Activated CD8-positive, alpha-beta memory T cell treated with anti-CD3 and anti-CD28 coated beads, Interleukin-2, amount 50 U/mL, for 4 hours (primary cell): ENCODE data around the gene SRSF1.
"Not testable (repeated sequence)": the region's sequence is repeated elsewhere in the genome, so short reads cannot be mapped to it uniquely, and the experiment has no call there.

Experiments used
- DNase-seq: peaks from one replicate; pipeline ENCODE4 v3.0.0-alpha.2; 2020

The SRSF1 gene, protein sequence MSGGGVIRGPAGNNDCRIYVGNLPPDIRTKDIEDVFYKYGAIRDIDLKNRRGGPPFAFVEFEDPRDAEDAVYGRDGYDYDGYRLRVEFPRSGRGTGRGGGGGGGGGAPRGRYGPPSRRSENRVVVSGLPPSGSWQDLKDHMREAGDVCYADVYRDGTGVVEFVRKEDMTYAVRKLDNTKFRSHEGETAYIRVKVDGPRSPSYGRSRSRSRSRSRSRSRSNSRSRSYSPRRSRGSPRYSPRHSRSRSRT

DNA sequence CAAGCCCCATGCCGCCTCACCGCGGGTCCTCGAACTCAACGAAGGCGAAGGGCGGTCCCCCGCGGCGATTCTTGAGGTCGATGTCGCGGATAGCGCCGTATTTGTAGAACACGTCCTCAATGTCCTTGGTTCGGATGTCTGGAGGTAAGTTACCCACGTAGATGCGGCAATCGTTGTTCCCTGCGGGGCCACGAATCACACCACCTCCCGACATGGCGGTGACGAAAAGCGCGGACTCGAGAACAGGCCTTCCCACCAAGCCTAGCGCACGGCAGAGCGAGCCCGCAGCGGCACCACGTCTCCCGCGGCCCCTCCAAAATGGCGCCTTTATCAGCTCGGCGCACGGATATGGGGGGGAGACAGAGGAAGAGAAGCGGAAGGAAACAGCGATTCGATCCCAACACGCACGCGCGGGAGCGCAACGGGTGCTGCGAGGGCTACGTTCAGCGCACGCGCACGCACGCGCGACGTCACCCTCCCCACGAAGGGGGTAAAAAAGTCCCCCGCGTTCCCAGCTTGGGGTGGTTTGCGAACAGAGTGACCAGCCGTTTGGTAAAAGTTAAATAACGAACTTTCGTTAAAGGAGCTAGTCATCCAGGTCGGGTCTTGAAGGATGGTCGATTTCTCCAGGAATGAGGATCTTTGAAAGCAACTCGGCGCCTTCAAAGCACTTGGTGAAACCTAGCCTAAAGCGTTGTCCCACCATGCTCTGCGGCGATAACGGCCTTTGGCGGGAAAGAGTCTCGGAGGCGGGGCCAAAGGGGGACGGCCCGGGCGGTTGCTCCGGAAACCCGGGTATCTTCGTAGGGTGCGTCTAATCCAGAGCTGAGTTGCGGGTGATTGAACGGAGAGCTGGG lies at the start of gene SRSF1:
TSS of gene SRSF1 (minus strand) at position 323 of the 857 bp plus-strand sequence. CDS start at position 214, 109 bp downstream.
- peak; percentile 98 for DNase-seq

DNA sequence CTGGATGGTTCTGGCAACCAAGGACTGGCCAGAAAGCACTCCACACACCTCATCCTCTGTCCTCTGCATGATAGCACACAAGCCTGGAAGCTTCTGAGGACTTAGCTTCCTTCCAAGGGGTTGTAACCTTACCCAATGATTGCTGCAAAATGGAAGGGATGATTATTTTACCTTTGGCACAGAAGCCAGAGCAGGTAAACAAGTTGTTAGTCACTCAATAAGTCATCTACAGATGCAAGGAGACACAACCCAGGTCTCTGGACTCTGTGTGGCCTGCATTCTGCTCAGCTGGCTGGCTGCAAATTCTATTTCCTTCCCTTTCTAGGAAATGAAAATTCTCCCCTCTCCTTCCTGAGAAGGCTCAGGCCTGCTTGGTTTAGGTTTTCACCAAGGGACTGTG lies 49.4 kb upstream of the SRSF1 start:
- no peak for DNase-seq

DNA sequence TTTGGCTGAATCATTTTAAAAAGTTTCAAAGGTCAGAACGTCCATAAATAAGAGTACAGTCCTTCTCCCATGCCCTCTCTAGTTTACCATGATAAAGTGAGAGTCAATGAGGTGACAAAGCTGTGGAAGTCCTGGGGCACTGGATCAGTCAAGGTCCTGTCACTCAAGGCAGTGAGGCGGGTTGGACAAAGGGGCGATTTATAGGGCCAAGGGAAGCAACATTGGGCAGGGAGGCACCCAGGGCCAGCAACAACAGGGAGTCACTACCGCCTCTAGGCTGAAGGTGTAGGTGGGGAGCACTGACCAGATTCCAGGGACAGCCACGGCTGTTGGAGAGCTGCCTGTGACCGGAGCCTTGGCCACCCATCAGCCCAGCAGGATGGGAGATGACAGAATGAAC lies 47.6 kb upstream of the SRSF1 start:
- no peak for DNase-seq

DNA sequence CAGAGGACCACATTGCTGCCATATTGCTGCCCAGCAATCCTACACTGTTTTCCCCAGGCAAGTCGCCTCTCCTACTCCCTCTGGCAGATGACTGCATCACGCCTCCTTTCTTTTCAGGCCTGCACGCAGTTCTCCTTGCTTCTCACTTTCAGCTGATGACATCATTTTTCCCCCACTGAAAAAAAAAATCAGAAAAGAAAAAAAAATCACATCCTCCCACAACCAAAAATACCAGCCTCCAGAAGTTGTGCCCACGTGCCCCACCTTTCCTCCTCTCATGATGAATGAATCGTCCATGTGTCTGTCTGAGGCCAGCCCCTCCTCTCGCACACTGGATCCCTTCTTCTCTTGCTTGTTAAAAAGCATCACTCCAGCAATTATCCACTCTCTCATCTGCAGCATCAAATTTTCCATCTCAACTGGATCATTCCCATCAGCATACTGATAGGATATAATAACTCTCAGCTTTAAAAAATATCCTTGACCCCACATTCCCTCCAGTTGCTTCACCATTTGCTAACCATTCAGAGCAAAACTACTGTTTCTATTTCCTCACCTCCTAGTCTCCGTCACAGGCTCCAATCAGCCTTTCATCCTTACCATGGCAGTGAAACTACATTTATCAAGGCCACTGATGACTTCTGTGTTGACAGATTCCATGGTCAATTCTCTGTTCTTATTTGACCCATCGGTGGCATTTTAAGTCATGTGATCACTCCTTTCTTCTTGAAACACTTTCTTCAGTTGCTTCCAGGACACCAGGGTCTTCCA lies 46.1 kb upstream of the SRSF1 start:
- DNase-seq = no peak

DNA sequence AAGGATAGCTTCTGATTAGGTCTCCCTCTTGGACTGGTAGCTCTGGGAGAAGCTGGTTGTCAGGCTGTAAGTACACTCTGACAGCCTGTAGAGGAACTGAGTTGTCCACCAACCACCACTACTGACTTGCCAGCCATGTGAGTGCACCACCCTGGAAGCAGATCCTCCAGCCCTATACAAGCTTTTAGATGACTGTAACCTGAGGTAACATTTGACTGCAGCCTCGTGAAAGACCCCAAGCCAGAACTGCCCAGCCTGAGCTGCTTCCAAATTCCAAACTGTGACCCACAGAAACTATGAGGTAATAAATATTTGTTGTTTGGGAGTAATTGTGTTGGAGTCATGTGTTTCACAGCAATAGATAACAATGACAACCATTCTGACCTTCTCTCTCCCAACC lies 45.4 kb upstream of the SRSF1 start:
- no peak for DNase-seq

DNA sequence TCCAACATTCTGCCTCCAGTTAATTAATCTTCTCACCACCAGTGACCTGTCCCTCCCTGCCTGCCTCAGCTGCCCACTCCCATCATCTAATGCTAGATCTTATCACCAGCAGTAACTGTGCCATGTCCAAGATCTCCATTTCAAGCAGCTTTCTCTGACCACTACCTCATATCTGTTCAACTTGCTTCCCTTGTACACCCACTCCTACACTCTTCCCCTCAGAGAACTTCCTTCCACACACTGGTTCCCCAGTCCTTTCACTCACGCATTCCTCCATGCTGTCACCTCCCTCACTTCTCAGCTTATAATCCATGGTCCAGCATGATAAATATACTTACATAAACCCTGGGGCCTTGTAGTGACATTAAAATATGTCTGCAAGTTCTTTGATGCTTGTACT lies 44.4 kb upstream of the SRSF1 start:
- no peak for DNase-seq

DNA sequence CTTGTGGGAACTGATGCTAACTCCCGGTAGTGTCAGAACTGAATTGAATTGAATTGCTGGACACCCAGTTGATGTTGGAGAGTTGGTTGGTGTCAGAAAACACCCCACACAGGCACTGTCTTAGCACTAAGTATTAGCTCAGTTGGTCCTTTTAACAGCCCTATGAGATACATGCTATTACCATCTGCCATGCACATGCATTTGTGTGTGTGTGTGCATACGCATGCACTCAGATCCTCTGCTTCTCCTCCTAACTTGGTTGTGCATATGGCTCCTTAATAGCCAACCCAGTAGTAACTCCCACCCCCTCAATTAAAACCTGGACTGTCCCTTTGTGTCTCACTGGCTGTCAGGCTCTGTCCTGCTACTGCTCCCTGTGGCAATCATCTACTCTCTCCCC lies 43.9 kb upstream of the SRSF1 start:
- no peak for DNase-seq

DNA sequence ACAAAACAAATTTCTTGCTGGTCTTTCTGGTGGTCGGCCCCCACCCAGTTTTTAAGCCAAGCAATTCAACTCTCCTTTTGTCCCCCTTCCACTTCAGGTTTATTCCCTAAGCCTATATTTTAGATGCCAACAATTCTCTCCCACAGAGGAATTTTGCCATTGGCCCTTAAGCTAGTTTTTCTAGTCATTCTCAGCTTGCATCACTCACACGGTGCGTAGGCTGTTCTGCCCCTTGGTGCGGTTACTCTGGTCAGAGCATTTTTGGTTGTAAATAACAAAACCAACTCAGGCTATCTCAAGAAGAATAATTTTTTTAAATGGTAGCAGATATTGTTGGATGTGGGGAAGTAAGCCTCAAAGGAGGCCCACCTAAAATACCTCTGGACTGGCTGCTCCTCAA lies 42.5 kb upstream of the SRSF1 start:
- no peak for DNase-seq

DNA sequence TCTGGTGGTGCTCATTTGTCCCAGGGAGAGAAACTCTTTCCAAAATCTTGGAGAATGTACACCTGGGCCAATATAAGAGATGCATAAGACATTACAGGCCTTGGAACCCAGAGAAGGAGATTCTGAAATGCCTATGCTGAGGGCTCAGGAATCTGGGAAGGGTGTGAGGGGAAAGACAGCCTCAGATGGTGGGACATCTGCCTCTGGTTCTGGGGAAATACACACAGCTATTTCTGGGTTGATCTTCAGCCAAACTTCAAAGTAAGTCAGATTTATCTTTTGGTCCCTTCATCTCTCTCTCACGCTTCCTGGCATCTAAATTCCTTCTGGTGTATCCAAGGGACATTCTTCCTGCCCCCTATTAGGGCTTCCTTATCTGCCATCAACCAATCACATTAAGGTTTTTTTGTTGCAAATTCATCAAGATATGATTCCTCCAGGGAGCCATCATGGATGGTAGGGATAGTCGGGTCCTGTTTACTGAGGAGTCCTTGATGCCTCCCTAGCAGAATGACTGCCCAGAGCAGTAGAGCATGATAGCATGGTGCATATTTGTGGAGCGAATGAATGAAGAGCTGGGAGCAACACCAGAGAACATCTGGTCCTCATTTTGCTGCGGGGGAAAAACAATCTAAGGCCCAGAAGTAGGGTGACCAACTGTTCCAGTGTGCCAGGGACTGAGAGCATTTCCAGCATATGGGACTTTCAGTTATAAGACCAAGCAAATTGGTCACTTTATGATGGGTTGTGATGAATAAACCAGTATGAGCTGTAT lies 40.5 kb upstream of the SRSF1 start:
- no peak for DNase-seq

DNA sequence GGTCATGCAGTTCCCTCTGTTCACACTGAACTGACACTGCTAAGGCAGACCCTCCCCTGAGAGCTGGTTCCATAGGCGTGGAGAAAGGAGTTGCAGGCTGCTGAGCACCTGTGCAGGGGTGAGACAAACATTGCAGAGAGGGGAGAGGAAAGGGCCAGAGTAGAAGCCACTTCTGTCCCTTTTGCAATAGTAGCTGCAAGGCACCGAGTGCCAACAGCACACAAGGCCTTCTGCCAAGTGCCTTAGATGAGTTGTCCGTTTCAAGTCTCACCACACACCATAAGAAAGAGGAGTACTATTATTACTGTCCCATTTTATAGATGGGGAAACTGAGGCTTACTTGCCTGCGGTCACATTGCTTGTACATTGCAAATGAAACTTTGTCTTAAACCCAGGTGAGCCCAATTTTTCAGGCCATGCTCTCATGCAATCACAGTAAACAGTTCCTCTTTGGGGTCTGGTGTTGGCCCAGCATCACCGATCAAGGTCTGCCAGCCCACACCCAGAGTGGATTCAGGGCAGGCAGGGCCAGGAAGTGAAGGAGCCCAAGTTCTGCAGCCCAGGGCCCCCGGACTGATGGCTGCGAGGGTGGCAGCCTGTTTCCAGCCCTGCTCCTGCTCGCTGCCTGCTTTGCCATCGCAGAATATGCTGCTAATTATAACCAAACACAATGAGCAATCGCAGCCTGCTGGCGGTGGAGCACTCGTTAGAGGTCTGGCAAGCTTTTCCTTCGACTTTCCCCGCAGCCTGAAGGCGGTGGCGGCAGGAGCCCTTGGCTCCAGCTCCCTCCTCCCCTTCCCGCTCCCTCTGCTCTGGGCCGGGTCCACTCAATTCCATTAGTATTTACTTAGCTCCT lies 39.4 kb upstream of the SRSF1 start:
- no peak for DNase-seq

DNA sequence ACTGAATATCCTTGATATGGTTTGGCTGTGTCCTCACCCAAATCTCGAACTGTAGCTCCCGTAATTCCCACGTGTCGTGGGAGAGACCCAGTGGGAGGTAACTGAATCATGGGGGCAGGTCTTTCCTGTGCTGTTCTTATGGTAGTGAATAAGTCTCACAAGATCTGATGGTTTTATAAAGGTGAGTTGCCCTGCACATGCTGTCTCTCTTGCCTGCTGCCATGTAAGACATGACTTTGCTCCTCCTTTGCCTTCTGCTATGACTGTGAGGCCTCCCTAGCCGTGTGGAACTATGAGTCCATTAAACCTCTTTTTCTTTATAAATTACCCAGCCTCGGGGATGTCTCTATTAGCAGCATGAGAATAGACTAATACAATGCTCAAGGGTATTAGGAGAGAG lies 37.2 kb upstream of the SRSF1 start:
- not testable (repeated sequence) for DNase-seq

DNA sequence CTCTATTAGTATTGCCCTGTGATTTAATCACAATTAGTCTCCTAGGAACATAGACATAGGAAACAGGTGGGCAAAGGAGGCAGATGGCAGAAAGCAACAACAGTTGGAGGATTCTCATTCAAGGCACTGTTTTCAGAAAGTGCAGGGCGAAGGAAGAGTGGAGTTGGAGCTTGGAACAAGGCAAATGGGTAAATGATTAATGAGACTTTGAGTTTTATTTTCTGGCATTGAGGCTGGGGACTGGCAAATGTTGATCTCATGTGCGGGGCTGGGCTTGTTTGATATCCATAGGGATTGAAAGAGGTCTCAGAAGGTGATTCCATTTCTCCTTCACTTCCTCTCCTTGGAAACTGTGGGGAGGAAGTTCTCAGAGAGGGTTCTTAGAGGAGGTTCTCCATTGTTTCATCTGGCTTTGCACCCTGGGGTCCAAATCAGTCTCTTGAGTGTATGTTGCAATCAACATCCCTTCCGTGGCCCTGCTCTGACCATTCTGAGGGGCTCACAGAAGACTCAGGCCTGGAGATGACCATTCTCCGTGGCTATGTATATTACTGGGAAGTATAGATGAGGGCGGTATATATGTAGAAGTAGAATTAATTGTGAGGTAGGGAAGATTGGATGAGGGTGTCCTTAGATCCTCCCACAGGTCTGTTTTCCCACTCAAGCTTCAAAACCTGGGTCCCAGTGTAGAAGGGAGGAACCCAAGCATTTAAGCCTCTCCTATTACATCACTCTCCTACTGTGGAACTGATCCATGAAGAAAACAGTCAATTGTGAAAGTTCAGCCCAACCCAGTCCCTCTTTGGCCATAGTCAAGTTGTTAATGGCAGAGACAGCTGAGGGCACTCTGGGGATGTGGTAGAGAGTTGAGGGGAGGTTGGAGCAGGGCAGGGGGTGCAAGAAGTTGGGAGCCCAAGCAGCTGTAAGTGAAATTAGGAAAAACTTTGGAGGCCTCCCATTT lies 36.5 kb upstream of the SRSF1 start:
- no peak for DNase-seq

DNA sequence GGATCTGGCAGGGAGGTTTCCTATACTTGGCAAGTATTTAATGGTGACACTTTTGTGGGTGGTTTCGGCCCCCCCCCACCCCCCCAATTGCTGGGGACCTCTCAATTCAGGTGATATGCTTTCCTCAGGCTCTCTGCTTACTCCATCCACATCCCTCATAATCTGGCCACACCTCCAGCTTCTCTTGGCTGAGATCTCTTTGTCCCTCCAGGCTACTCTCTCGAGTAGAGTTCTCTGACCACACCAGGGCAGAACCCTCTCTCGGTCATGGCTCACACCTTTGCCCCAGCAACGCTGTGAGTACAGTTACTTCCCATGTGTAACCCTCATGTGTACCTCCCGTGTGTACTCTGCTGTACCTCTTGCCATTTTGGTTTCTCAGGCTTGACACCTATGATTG lies 34.1 kb upstream of the SRSF1 start:
- no peak for DNase-seq

DNA sequence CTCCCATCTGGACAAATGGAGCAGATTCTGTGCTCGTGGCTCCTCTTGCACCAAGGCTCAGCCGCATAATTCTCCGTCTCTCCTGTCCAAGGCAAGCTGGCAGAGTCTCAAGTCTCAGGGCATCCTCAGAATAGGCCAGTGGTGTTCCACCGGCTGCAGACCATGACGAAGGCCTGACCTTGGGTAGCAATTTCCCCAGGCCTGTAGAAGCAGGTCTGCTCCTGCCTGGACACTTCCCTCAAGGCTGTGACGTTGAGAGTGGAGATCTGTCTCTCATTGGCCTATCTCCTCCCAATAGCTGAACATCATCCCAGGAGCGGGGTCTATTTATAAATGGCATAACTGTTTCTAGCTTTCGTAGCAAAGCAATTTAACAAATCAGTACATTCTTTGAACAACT lies 33.3 kb upstream of the SRSF1 start:
- no peak for DNase-seq

DNA sequence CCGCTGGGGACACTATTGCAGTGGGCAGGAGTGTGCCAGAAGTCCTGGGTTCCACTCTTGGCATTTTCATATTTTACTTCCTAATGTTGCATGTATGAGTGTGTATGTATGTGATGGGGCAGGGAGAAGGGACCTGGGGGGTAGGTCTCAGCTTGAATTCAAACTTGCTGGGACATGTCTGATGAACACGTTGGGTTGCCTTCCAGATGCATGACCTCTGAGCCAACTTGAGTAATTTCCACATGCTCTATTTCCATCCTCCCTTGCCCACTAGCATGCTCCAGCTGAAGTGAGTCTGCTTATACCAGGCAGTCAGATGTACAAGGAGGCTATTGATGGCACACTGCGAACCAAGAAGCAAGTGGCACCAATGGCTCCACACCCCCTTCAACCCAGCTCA lies 32.9 kb upstream of the SRSF1 start:
- DNase-seq = no peak

DNA sequence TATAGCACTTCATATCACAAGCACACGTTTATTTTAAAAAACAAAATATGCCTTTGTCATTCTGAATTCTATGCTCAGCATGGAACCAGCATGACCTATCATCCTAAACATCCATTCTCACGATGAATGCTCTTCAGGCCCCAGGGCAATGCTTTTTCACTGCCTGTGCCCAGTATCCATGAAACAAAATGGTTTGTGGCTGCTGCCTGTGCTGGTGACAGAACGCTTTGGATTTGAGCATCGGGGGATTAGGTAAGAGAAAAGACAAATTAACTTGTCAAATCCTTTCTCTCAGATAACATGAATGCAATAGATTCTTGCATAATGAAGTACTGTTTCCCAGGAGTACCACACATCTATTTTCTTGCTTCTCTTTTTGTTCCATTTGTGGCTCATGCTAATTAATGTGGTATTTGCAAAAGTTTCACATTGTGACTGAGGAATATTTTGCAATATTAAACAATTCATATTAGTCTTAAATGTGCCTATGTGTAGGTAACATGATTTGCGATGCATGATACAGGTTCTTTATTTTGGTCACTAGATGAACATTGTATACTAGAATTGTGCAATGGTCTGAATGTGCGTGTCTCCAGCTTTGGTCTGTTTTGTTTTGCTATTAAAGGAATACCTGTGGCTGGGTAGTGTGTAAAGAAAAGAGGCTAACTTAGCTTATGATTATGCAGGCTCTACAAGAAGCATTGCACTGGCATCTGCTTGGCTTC lies 25.8 kb upstream of the SRSF1 start:
- DNase-seq = no peak

DNA sequence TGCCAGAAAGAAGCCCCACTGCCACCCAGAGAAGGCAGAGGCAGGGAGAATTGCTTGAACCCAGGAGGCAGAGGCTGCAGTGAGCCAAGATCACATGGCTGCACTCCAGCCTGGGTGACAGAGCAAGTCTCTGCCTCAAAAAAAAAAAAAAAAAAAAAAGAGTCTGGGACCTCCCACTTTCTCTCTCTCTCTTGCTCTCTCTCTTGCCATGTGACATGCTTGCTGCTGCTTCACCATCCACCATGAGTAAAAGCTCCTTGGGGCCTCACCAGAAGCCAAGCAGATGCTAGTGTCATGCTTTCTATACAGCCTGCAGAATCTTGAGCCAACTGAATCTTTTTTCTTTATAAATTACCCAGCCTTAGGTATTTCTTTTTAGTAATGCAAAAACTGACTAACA lies 21.5 kb upstream of the SRSF1 start:
- DNase-seq = no peak

DNA sequence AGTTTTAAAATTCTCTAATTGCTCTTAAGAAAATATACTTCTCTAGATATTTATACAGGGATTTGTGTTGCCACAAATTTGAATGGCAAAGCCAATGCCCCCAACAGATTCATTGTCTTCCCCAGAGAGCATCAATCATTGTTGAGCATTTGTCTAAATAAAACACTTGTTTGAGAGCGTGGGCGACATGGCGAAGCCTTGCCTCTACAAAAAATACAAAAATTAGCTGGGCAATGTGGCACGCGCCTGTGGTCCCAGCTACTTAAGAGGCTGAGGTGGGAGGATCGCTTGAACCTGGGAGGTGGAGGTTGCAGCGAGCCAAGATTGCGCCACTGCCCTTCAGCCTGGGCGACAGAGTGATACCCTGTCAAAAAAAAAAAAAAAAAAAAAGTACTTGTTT lies 13.4 kb upstream of the SRSF1 start:
- no peak for DNase-seq

DNA sequence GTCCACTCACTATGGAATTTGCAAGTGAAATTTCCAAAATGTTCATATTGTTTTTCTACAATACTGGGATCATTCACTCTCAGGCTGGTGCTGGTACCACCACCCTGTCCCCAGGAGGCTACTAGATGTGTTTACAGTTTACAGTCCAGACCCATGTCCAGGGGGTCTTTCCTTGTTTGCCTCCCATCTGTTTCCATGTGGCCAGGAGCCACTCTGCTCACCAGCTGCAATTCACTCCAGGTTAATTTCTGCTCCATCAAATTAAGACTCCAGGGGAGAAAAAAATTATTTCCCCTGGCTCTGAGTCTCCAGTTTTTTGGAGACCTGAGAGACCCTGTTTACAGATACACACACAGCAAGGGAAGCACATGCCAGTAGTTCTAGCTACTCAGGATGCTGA lies 12.5 kb upstream of the SRSF1 start:
- DNase-seq = no peak

DNA sequence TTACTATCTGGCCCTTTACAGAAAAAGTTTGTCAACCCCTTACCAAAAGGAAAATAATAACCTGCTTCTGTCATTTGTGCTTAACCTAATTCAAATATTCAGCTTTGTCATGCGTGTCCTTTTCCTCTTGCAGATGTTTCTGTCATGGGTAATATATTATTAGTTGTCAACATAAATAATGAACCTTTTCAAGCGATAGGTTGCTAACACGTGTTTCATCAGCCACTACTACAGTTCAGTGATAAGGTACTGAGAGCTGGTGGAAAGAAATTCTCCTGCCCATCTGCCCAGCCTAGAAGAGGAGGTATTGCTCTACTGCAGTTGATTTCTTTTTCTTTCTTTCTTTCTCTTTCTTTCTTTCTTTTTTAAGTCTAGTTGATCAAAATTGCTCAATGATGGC lies 12.0 kb upstream of the SRSF1 start:
- DNase-seq = no peak
